Measurements from ENCODE around the gene QPCTL. TPM values are rescaled to one million over a fixed set of nuclear protein-coding genes. Genes with fewer than 3 reads are reported as not detected.

The QPCTL gene
- total and polyA plus RNA-seq, 9 of the 15 experiments (the other 6 are each of a cell fraction or from before 2014, with no cell fraction given) = 0.99 to 31.3 (median 12.7) TPM

DNA sequence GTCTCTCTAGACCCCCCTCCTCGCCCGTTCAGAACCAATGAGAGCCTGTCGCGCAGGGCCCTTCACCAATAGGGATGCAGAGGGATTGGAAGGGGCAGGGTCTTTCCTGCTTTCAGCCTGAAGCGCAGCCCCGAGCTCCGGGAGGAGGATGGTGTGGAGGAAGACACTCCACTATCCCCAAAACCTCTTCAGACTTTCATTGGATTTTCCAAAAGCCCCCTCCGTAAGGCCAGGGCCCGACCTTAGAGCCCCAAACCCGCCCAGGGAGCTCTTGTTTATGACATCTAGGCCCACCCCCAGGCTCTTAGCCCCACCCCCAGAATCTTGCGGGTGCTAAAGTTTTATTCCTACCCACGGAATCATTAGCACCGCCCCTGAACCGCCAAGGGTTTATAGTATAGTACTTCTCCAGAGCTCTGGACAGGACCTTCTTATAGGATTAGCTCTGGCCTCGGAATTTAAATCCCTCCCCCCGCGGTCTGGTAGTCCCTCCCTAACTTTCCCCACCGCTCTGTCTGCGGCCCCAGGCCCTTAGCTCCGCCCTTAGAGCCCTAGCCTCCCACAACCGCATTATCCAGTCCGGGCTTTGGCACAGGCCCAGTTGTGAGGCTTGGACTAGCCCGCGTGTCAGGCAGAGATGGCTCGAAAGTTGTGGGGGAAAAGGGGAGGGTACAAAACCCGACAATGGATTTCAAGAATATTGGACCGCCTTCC is 46.7 kb upstream of the QPCTL start (continued):
- no peak for TF ChIP-seq CREB3 (tag; conservative IDR thresholded peaks at IDR 0.05; ENCODE audit: low read depth)
- no peak for TF ChIP-seq ZFX (CRISPR knock-in tag; IDR thresholded peaks at IDR 0.05)
- TF ChIP-seq ESRRB (CRISPR knock-in tag; IDR thresholded peaks at IDR 0.05; ENCODE audit: borderline replicate concordance) = no peak
- TF ChIP-seq ZNF589 (CRISPR knock-in tag; IDR thresholded peaks at IDR 0.05; ENCODE audit: low read depth) = no peak
- TF ChIP-seq U2AF2 (optimal IDR thresholded peaks at IDR 0.05; ENCODE audit: low read depth, low read length) = no peak
- TF ChIP-seq RBM17 (IDR thresholded peaks at IDR 0.05; ENCODE audit: borderline replicate concordance, low read depth, low read length) = no peak
- TF ChIP-seq EP400 (IDR thresholded peaks at IDR 0.05) = peak; percentile 88
- TF ChIP-seq CBX2 (IDR thresholded peaks at IDR 0.05; ENCODE audit: insufficient read depth, low read length, poor library complexity, severe bottlenecking) = no peak
- TF ChIP-seq, protein P1, sequence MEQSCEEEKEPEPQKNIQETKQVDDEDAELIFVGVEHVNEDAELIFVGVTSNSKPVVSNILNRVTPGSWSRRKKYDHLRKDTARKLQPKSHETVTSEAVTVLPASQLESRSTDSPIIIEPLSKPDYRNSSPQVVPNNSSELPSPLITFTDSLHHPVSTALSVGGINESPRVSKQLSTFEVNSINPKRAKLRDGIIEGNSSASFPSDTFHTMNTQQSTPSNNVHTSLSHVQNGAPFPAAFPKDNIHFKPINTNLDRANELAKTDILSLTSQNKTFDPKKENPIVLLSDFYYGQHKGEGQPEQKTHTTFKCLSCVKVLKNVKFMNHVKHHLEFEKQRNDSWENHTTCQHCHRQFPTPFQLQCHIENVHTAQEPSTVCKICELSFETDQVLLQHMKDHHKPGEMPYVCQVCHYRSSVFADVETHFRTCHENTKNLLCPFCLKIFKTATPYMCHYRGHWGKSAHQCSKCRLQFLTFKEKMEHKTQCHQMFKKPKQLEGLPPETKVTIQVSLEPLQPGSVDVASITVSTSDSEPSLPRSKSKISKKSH (CRISPR knock-in tag; IDR thresholded peaks at IDR 0.05) = no peak
- TF ChIP-seq SAFB2 (IDR thresholded peaks at IDR 0.05; ENCODE audit: borderline replicate concordance, low read depth, low read length, severe bottlenecking) = no peak
- TF ChIP-seq TCF7L2 (IDR thresholded peaks at IDR 0.05; ENCODE audit: low read depth, low read length) = 0 out of 2 replicates have a peak, but pooled peaks have one; percentile 18
- TF ChIP-seq CEBPB (tag; IDR thresholded peaks at IDR 0.05) = no peak
- TF ChIP-seq, protein P2, sequence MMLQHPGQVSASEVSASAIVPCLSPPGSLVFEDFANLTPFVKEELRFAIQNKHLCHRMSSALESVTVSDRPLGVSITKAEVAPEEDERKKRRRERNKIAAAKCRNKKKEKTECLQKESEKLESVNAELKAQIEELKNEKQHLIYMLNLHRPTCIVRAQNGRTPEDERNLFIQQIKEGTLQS (IDR thresholded peaks at IDR 0.05) = no peak
- TF ChIP-seq, protein P2 (CRISPR knock-in tag; conservative IDR thresholded peaks at IDR 0.05) = no peak
- TF ChIP-seq MCM7 (IDR thresholded peaks at IDR 0.05) = no peak
- no peak for TF ChIP-seq HOMEZ (CRISPR knock-in tag; IDR thresholded peaks at IDR 0.05)
- peak; percentile 76; the same call in 1 of the 2 replicates for TF ChIP-seq FOXP1 (CRISPR knock-in tag; IDR thresholded peaks at IDR 0.05)
- TF ChIP-seq, protein P3, sequence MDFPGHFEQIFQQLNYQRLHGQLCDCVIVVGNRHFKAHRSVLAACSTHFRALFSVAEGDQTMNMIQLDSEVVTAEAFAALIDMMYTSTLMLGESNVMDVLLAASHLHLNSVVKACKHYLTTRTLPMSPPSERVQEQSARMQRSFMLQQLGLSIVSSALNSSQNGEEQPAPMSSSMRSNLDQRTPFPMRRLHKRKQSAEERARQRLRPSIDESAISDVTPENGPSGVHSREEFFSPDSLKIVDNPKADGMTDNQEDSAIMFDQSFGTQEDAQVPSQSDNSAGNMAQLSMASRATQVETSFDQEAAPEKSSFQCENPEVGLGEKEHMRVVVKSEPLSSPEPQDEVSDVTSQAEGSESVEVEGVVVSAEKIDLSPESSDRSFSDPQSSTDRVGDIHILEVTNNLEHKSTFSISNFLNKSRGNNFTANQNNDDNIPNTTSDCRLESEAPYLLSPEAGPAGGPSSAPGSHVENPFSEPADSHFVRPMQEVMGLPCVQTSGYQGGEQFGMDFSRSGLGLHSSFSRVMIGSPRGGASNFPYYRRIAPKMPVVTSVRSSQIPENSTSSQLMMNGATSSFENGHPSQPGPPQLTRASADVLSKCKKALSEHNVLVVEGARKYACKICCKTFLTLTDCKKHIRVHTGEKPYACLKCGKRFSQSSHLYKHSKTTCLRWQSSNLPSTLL (IDR thresholded peaks at IDR 0.05) = no peak

Data from K562 (cell line).